Hepatocyte (in vitro differentiated cells): ENCODE results near the gene CTDNEP1. TPM values are rescaled to one million over a fixed set of nuclear protein-coding genes. Genes with fewer than 3 reads are reported as not detected.
A peak's percentile ranks its signal among the peaks of the same experiment; 100 is the strongest.
"Not testable (repeated sequence)": the region's sequence is repeated elsewhere in the genome, so short reads cannot be mapped to it uniquely, and the experiment has no call there.

ENCODE experiments used
- DNase-seq: peaks from one replicate; pipeline ENCODE4 v3.0.0-alpha.2; 2016; ENCODE audit warnings: low spot score
- H2AFZ ChIP-seq: fragments of 200-600 bp; sonication (generic); 2 replicates; pipeline ENCODE4 v1.6.0; 2016; ENCODE audit warnings: antibody characterized with exemption, mild to moderate bottlenecking
- H3K27ac ChIP-seq: fragments of 200-600 bp; sonication (generic); 2 replicates; pipeline ENCODE4 v1.5.1; 2016; ENCODE audit warnings: mild to moderate bottlenecking
- H3K27me3 ChIP-seq: fragments of 200-600 bp; sonication (generic); 2 replicates; pipeline ENCODE4 v1.6.1; 2016
- H3K36me3 ChIP-seq: fragments of 200-600 bp; sonication (generic); replicated peaks from 2 replicates; pipeline ENCODE4 v1.5.1; 2016; ENCODE audit warnings: low read depth; ENCODE audit not compliant: insufficient read depth
- H3K4me1 ChIP-seq: fragments of 200-600 bp; sonication (generic); 2 replicates; pipeline ENCODE4 v1.5.1; 2016; ENCODE audit warnings: mild to moderate bottlenecking, moderate library complexity; ENCODE audit not compliant: insufficient read depth
- H3K4me2 ChIP-seq: fragments of 200-600 bp; sonication (generic); 2 replicates; pipeline ENCODE4 v1.6.0; 2016
- H3K4me3 ChIP-seq: fragments of 200-600 bp; sonication (generic); 2 replicates; pipeline ENCODE4 v1.5.1; 2016; ENCODE audit warnings: mild to moderate bottlenecking
- H3K79me2 ChIP-seq: fragments of 200-600 bp; sonication (generic); 2 replicates; pipeline ENCODE4 v1.6.0; 2017; ENCODE audit warnings: mild to moderate bottlenecking
- H3K9me2 ChIP-seq: fragments of 200-600 bp; sonication (generic); replicated peaks from 2 replicates; pipeline ENCODE4 v1.6.0; 2017; ENCODE audit warnings: mild to moderate bottlenecking; ENCODE audit not compliant: insufficient read depth
- H3K9me3 ChIP-seq: fragments of 200-600 bp; sonication (generic); 2 replicates; pipeline ENCODE4 v1.5.1; 2016; ENCODE audit warnings: low read depth, mild to moderate bottlenecking
- H4K20me1 ChIP-seq: fragments of 200-600 bp; sonication (generic); 2 replicates; pipeline ENCODE4 v1.6.0; 2016; ENCODE audit warnings: mild to moderate bottlenecking; ENCODE audit not compliant: insufficient read depth, poor library complexity, severe bottlenecking
- EZH2 ChIP-seq: fragments of 200-600 bp; sonication (generic); IDR thresholded peaks from 2 replicates; pipeline ENCODE4 v1.6.1; 2016; ENCODE audit warnings: antibody characterized with exemption, mild to moderate bottlenecking, borderline replicate concordance
- EZH2phosphoT487 ChIP-seq: fragments of 200-600 bp; sonication (generic); IDR thresholded peaks from one replicate; pipeline ENCODE4 v1.6.1; 2018; ENCODE audit warnings: antibody characterized with exemption, mild to moderate bottlenecking, low read depth, moderate library complexity; ENCODE audit not compliant: unreplicated experiment, severe bottlenecking
- WGBS: methylation state at CpG from one replicate; pipeline ENCODE4 v1.1.6; 2016; ENCODE audit warnings: low lambda C conversion rate; ENCODE audit errors: missing lambda C conversion rate; 5-methylcytosine and 5-hydroxymethylcytosine counted together
- polyA plus RNA-seq: library from polyadenylated mRNA; unstranded; fragments of >200 nt; fragmentation: Nextera tagmentation; extraction: Ambion mirVana; gene quantifications from 2 replicates; pipeline ENCODE4 v1.2.1, GENCODE V29; 2016
- total RNA-seq: library from RNA; depleted of rRNA; stranded (reverse); fragments of >200 nt; gene quantifications from 2 replicates; pipeline ENCODE4 v1.2.3, GENCODE V29; 2014
- TF ChIP-seq, protein P1 (sequence below): fragments of 200-600 bp; sonication (generic); IDR thresholded peaks from 2 replicates; pipeline ENCODE4 v1.5.1; 2016; ENCODE audit warnings: antibody characterized with exemption, mild to moderate bottlenecking; ENCODE audit not compliant: poor library complexity

The CTDNEP1 gene
- total and polyA plus RNA-seq, 2 experiments from 2014 or later = 44.6 to 86.9 TPM

DNA sequence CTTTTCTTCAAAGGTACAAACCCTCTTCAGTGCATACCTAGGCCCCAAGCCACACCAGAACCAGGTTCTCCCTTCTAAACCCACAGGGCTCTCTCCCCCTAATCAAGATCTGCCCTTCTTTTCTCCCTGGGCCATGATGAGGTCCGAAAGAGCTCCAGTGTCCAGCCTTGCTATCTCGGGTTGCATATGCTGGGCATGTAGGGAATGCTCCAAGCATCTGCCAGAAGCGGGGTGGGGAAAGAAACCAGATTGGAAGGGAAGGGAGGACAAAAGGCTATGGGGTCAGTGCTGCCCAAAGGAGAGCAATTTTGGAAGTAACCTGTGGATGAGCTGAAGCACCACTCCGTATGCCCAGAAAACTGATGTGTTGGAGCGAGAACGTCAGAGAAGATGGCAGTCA is 2.3 kb downstream of the CTDNEP1 start:
- Histone ChIP-seq H3K9me3 (no peaks in the 10 kb centered on the region), H3K4me2 (peak overlapping the region; percentile 92), H3K27ac (no peak overlapping the region), H3K4me1 (peaks cover 15% of the 10 kb centered on the region), H3K4me3 (no peak overlapping the region), H4K20me1 (peaks cover 7% of the 10 kb centered on the region), H3K27me3 (no peaks in the 10 kb centered on the region), H3K36me3 (no peaks in the 10 kb centered on the region), H3K9me2 (no peaks in the 10 kb centered on the region), H2AFZ (no peak overlapping the region), H3K79me2 (peaks cover 76% of the 10 kb centered on the region)
- DNase-seq = no peak
- 94% methylated on average over 6 of the region's 6 CpGs for WGBS
- TF ChIP-seq, protein P1, sequence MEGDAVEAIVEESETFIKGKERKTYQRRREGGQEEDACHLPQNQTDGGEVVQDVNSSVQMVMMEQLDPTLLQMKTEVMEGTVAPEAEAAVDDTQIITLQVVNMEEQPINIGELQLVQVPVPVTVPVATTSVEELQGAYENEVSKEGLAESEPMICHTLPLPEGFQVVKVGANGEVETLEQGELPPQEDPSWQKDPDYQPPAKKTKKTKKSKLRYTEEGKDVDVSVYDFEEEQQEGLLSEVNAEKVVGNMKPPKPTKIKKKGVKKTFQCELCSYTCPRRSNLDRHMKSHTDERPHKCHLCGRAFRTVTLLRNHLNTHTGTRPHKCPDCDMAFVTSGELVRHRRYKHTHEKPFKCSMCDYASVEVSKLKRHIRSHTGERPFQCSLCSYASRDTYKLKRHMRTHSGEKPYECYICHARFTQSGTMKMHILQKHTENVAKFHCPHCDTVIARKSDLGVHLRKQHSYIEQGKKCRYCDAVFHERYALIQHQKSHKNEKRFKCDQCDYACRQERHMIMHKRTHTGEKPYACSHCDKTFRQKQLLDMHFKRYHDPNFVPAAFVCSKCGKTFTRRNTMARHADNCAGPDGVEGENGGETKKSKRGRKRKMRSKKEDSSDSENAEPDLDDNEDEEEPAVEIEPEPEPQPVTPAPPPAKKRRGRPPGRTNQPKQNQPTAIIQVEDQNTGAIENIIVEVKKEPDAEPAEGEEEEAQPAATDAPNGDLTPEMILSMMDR = no peak
- TF ChIP-seq EZH2 (no peak), EZH2phosphoT487 (no peak)

DNA sequence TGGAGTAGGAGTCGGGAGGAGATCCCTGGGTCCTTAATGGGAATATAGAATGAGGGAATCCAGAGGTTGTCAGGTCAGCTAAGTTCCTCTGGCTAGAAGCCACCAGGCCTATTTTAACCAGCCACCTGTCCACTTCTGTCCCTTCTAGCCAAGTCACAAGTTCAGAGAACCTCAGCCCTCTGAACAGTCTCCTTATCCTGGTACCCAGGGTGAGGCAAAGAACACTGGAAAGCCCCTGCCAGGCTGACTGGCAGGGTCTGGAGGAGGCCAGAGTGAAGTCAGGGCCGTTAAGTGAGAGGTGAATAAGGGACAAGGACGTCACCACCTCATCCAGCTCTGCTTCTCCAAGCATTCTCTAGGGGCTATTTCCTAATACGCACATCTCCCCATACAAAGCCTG is 2.7 kb downstream of the CTDNEP1 start:
- no peak overlapping the region for H3K4me3 ChIP-seq
- no peaks in the 10 kb centered on the region for H3K36me3 ChIP-seq
- H3K27ac ChIP-seq = no peak overlapping the region
- H3K9me3 ChIP-seq = no peaks in the 10 kb centered on the region
- TF ChIP-seq EZH2 = no peak
- no peak for TF ChIP-seq EZH2phosphoT487
- TF ChIP-seq, protein P1 = no peak
- H3K27me3 ChIP-seq = no peaks in the 10 kb centered on the region
- no peaks in the 10 kb centered on the region for H3K9me2 ChIP-seq
- no peak for DNase-seq
- H3K4me2 ChIP-seq = peak overlapping the region; percentile 92
- H4K20me1 ChIP-seq = peaks cover 7% of the 10 kb centered on the region
- 90% methylated on average over 4 of the region's 4 CpGs for WGBS
- H2AFZ ChIP-seq = no peak overlapping the region
- H3K79me2 ChIP-seq = peaks cover 72% of the 10 kb centered on the region
- peaks cover 15% of the 10 kb centered on the region for H3K4me1 ChIP-seq

DNA sequence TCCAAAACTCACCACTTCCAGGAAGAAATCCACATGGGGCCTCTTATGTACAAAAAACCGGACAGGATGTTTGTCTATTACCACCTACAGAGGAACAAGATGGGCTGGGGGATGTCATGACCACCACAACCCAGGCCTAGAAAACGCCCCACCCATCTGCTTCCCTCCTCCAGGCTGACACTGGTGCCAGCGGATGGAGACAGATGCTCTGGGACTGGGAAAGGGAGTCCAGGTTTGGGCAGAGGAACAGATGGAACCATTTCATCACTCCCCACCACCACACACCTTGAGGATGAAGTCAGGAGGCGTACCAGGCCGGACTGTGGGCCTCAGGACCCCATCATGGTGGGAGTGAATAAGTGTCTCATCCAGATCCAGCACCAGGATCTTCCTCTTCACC is 4.8 kb downstream of the CTDNEP1 start:
- H3K4me3 ChIP-seq = no peak overlapping the region
- H3K4me2 ChIP-seq = no peak overlapping the region
- no peaks in the 10 kb centered on the region for H3K9me3 ChIP-seq
- no peaks in the 10 kb centered on the region for H3K9me2 ChIP-seq
- 100% methylated on average over 5 of the region's 5 CpGs for WGBS
- H4K20me1 ChIP-seq = peaks cover 7% of the 10 kb centered on the region
- DNase-seq = peak; percentile 4
- no peak overlapping the region for H2AFZ ChIP-seq
- peaks cover 62% of the 10 kb centered on the region for H3K79me2 ChIP-seq
- peaks cover 11% of the 10 kb centered on the region for H3K4me1 ChIP-seq
- no peak overlapping the region for H3K27ac ChIP-seq
- H3K36me3 ChIP-seq = no peaks in the 10 kb centered on the region
- H3K27me3 ChIP-seq = no peaks in the 10 kb centered on the region
- TF ChIP-seq EZH2phosphoT487 (no peak), EZH2 (no peak)
- TF ChIP-seq, protein P1 = no peak

DNA sequence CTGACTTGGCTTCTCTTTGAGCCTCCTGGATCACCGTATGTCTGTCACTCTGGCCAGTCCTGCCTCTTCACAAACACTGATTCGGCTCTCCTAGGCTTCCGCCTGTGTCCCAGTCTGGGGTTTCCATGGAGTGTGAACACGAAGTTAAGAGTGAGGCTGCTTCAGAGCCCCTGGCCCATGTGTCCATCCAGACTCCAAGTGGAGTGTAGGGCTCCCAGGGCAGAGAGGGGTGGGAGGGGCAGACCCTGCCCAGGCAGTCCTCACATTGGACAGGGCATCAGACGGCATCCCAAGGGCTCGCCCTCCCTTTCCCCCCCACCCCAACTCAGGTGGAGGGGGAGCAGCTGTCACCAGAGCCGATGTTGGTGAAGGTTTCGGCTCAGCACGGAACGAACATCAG is 7.7 kb downstream of the CTDNEP1 start:
- not testable (repeated sequence) for H3K9me2 ChIP-seq, H3K9me3 ChIP-seq, H3K27me3 ChIP-seq, H2AFZ ChIP-seq, H3K4me3 ChIP-seq, DNase-seq, H4K20me1 ChIP-seq, H3K36me3 ChIP-seq
- H3K4me2 ChIP-seq = peak overlapping the region; percentile 74
- H3K4me1 ChIP-seq = peaks cover 15% of the 10 kb centered on the region
- WGBS = 91% methylated on average over 8 of the region's 10 CpGs
- H3K27ac ChIP-seq = peak overlapping the region; percentile 97
- peaks cover 61% of the 10 kb centered on the region for H3K79me2 ChIP-seq
